ENCODE measurements around the gene APEX2.
"Not testable (repeated sequence)": the region's sequence is repeated elsewhere in the genome, so short reads cannot be mapped to it uniquely, and the experiment has no call there.

APEX2 gene

GRCh38 chrX:55014897-55015299, 14.7 kb downstream of the APEX2 start:
- no peak for DNase-seq (ENCODE audit: low spot score)

- no peak for DNase-seq (ENCODE audit: low spot score)
These were observed 26.0 kb downstream of the APEX2 start for GRCh38 chrX:55026143-55026542.

DNA sequence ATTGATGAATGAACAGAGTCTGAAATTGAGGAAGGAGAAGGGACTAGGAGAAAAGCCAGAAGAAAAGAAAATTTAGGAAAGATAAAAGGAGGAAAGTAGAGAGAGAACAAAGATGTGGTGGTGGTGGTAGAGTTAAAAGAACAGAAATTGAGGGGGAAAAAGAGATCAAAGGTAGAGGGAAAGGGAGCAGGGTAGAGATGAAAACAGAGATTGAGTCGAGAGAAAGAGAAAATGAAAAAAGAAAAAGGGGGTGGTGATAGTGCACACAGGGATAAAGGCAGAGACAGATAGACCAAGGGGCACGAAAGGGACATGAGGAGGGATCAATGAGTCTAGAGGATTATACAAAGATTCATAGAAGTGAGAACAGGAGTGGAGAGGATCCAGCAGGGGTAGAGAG, 26.7 kb downstream of the APEX2 start:
- DNase-seq (ENCODE audit: low spot score) = no peak

- DNase-seq (ENCODE audit: low spot score) = no peak
These were observed 27.9 kb downstream of the APEX2 start for GRCh38 chrX:55028040-55028439.

GRCh38 chrX:55028611-55029010, 28.4 kb downstream of the APEX2 start:
- DNase-seq (ENCODE audit: low spot score) = no peak

DNA sequence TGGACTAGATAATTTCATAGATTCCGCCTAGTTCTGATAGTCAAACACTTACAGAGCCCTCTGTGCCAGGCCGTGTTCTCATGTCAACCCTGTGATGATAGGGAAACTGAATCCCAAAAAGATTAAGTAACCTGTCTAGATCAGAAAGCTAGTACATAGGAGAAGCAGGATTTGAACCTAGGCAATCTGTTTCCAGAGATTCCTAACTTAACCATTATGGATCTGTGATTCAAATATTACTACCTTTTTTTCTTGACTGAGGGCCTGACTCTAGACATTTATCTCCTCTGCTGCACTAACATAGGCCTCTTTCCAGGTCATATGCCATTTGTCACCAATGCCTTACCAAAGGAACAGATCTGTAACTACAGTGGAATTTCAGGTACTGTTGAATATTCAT, 29.1 kb downstream of the APEX2 start:
- DNase-seq (ENCODE audit: low spot score) = no peak

DNA sequence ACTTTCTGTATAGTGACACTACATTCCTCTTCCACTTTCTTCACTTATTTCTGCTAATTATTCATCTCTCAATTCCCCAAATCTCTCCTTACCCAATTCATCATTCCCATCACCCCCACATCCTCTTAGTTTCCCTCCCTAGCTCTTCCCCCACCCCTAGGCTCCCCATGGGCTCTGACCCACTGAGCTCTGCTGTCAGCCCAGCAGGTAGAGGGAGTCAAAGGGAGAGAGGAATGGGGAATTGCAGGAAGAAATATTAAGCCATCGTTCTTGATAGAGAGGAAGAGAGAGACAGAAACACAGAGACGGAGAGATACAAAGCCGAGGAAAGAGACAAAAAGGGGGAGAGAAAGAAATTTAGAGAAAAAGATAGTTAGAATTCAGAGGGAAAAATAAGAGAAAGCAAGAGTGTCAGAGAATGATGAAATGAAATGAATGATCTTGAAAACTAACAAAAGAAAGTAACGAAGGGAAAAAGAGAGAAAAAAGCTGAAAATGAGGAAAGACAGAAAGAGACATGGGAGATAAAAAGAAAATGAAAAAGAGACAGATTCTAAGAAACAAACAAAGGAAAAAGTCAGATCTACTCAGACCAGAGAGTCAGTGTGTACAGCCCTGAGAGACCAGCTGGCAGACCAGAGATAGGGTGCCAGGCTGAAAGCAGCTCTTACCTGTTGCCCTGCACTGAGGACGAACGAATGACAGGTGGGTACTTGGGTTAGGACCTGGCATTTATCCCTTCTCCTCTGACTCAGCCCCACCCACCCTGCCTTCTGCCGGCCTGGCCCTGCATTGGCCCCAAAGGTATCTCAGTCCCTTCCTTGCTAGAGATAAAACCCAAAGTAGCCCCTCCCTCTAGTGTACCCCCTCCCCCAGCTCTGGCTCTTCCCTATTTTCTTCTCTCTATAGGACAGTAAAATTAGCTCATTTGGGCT, 30.4 kb downstream of the APEX2 start, which contains the start of gene ALAS2:
ALAS2 (minus strand) TSS at position 707 of the 935 bp plus-strand sequence. CDS start 4,977 bp downstream, outside the sequence.
- no peak for DNase-seq (ENCODE audit: low spot score)

DNA sequence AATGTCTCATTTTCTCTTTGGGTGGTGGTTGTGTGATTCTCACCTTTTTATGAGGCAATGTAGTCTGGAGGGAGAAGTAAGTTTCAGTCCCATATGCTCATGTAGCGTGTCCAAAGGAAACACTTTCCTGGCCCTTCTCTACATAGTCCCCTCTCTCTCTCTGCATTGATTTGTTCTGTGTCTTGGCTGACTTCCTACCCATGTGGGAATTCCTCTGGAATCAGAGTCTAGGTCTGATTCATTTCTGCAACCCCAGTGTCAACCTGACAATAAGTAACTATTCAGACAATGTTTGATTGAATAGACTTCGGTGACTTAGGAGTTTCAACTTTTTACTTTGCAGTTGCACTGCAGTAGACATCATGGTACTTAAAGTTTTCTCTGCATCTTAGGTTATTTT, 33.3 kb downstream of the APEX2 start:
- DNase-seq (ENCODE audit: low spot score) = no peak

GRCh38 chrX:55039471-55039870, 39.3 kb downstream of the APEX2 start:
- no peak for DNase-seq (ENCODE audit: low spot score)

DNA sequence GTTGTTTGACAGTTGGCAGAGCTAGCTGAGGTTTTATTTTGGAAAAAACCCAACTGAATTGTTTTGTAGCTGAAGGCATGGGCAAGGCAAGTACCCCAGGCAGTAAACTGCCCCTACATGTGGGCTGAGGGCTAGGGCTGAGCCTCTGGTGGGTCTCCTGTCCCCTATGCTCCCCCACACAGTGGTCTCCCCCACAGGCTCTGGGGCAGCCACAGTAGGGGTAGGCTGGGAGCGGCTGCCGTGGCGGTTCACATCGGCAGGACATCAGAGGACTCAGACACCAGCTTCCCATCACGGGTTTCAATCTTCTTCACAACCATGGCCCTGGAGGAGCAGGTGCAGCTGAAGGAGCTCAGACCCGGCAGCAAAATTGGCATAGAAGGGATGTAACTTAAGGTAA, 41.4 kb downstream of the APEX2 start:
- DNase-seq (ENCODE audit: low spot score) = no peak

- not testable (repeated sequence) for DNase-seq (ENCODE audit: low spot score)
These were observed 50.4 kb downstream of the APEX2 start for GRCh38 chrX:55050599-55050998.

DNA sequence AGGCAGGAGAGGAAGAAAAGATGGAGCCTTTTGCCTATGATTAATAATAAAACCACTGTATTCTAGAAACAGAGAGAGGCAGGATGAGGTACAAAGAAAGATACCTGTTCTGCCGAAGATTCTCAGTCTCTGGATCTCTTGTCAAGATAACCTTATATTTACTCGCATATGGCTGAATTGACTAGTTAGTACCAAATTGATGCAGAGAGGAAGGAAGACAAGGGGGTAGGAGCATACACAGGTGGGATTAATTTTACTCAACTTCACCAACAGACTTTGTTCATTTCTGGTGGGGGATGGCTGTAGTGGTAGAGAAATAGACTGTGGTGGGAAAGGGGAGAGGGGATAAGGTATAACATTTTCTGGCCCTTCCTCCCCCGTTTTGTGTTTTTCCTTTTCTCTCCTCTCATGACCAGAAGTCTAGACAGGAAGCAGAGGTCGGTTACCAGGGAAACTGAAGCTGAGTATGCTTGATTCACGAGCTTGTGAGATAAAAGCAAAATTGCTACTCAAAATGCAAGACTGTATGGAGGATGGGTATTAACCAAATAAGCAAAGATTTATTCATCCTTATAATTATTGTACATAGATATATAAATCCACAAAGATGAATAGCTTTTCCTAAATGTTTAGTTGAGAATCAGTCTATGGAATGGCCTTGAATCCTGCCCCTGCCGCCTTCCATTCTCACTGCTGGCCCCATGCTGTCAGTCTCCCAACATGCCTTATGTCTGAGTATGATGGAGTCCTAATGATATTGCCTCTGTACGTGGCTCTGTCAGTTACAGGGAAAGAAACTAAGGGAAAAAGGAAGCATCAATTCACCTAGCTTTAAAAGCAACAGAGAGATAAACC, 56.9 kb downstream of the APEX2 start:
- peak; percentile 0 for DNase-seq (ENCODE audit: low spot score)

GRCh38 chrX:55057675-55058249, 57.6 kb downstream of the APEX2 start:
- peak; percentile 18 for DNase-seq (ENCODE audit: low spot score)

All from putamen (tissue), 1 donor.